OCI-LY7 (cell line): ENCODE data around the gene SERPINA12. TPM values are rescaled to one million over a fixed set of nuclear protein-coding genes. Genes with fewer than 3 reads are reported as not detected.

ENCODE experiments used
- BruUV-seq: library from RNA; stranded (reverse); fragments of 400-500 nt; replicated peaks from 2 replicates; lab custom pipeline; 2021; lab: Mats Ljungman, UMichigan
- CTCF ChIA-PET: fragments of 300-600 bp; sonication (Branson Sonifier 250); formaldehyde crosslinking; loops from one replicate; lab custom pipeline; 2022; ENCODE audit warnings: antibody characterized with exemption; ENCODE audit not compliant: unreplicated experiment; lab: Charles Lee
- POLR2A ChIA-PET: fragments of 300-600 bp; sonication (Branson Sonifier 250); formaldehyde crosslinking; loops from one replicate; lab custom pipeline; 2022; ENCODE audit warnings: antibody characterized with exemption; lab: Charles Lee
- DNase-seq: peaks from one replicate; pipeline ENCODE4 v3.0.0-alpha.2; 2015; ENCODE audit warnings: low spot score
- H2AFZ ChIP-seq: fragments of 200-600 bp; sonication (generic), shearing (Covaris generic); 2 replicates; pipeline ENCODE4 v1.6.1; 2014; ENCODE audit warnings: mild to moderate bottlenecking, antibody characterized with exemption, low read length, moderate library complexity
- H3K27ac ChIP-seq: fragments of 200-600 bp; sonication (generic); 2 replicates; pipeline ENCODE4 v1.5.1; 2014; ENCODE audit warnings: mixed run types, low read depth, mild to moderate bottlenecking, moderate library complexity, low read length, inconsistent platforms; ENCODE audit not compliant: poor library complexity, severe bottlenecking
- H3K36me3 ChIP-seq: fragments of 200-600 bp; sonication (generic); 2 replicates; pipeline ENCODE4 v1.6.1; 2014; ENCODE audit warnings: mild to moderate bottlenecking, antibody characterized with exemption, low read length, moderate library complexity, mixed read lengths; ENCODE audit not compliant: insufficient read depth
- H3K4me1 ChIP-seq: fragments of 200-600 bp; sonication (generic); 2 replicates; pipeline ENCODE4 v1.5.1; 2014; ENCODE audit warnings: mild to moderate bottlenecking, low read length; ENCODE audit not compliant: insufficient read depth, poor library complexity, severe bottlenecking
- H3K4me2 ChIP-seq: fragments of 200-600 bp; sonication (generic); 2 replicates; pipeline ENCODE4 v1.6.1; 2014; ENCODE audit warnings: mild to moderate bottlenecking, low read length
- H3K4me3 ChIP-seq: fragments of 200-600 bp; sonication (generic); 2 replicates; pipeline ENCODE4 v1.5.1; 2014; ENCODE audit warnings: mild to moderate bottlenecking, low read depth, low read length; ENCODE audit not compliant: poor library complexity, severe bottlenecking
- H3K79me2 ChIP-seq: fragments of 200-600 bp; sonication (generic); 2 replicates; pipeline ENCODE4 v1.6.1; 2016; ENCODE audit warnings: low read depth, mild to moderate bottlenecking, low read length, moderate library complexity, mixed read lengths; ENCODE audit not compliant: insufficient read depth
- H3K9me2 ChIP-seq: fragments of 200-600 bp; sonication (generic); 2 replicates; pipeline ENCODE4 v1.6.1; 2016; ENCODE audit warnings: mild to moderate bottlenecking, low read length, mixed read lengths; ENCODE audit not compliant: insufficient read depth
- H3K9me3 ChIP-seq: fragments of 200-600 bp; sonication (generic); 2 replicates; pipeline ENCODE4 v1.6.1; 2014; ENCODE audit warnings: mild to moderate bottlenecking, mixed run types, low read length, mixed read lengths
- H4K20me1 ChIP-seq: fragments of 200-600 bp; sonication (generic); 2 replicates; pipeline ENCODE4 v1.6.1; 2014; ENCODE audit warnings: mild to moderate bottlenecking, antibody characterized with exemption, low read length, moderate library complexity, mixed read lengths; ENCODE audit not compliant: insufficient read depth
- CTCF ChIP-seq: fragments of 200-600 bp; sonication (generic); conservative IDR thresholded peaks from 2 replicates; pipeline ENCODE4 v1.5.1; 2014; ENCODE audit warnings: mild to moderate bottlenecking, antibody characterized with exemption, low read length, moderate library complexity, mixed read lengths
- EZH2phosphoT487 ChIP-seq: fragments of 200-600 bp; sonication (generic); IDR thresholded peaks from 2 replicates; pipeline ENCODE4 v1.6.1; 2018; ENCODE audit warnings: low read depth, borderline replicate concordance, mild to moderate bottlenecking, mixed run types, antibody characterized with exemption, low read length, moderate library complexity, mixed read lengths
- intact Hi-C: fragments of 100-400 bp; cut with micrococcal nuclease; formaldehyde crosslinking; loops from one replicate; pipeline ENCODE4 v1.10.0; 2022; ENCODE audit not compliant: unreplicated experiment
- total RNA-seq, 2 experiments: library from RNA; depleted of rRNA in 1 of 2; stranded (reverse); fragments of >200 nt in 1 of 2; shearing (Covaris generic) in 1 of 2; gene quantifications; 2 replicates each; pipeline ENCODE4 v1.2.3, GENCODE V29; 2014 to 2022

SERPINA12 gene
- total RNA-seq, 2 experiments from 2014 or later = not detected

- intact Hi-C loops = no loop called here
- Histone ChIP-seq H3K4me3 (no peak overlapping the region), H3K79me2 (no peaks in the 10 kb centered on the region), H3K4me1 (no peaks in the 10 kb centered on the region), H3K9me2 (no peaks in the 10 kb centered on the region), H4K20me1 (no peaks in the 10 kb centered on the region), H3K27ac (no peak overlapping the region), H3K9me3 (no peaks in the 10 kb centered on the region), H2AFZ (no peak overlapping the region), H3K4me2 (no peak overlapping the region), H3K36me3 (no peaks in the 10 kb centered on the region)
- ChIA-PET CTCF (no interaction called here), POLR2A (no interaction called here)
- BruUV-seq = no TSS peak
- no peak for DNase-seq
- TF ChIP-seq EZH2phosphoT487 (no peak), CTCF (no peak)
Observed at GRCh38 chr14:94521375-94522114, 12.3 kb upstream of the SERPINA12 start.

- H4K20me1 ChIP-seq = no peaks in the 10 kb centered on the region
- DNase-seq = no peak
- intact Hi-C loops = no loop called here
- H3K9me3 ChIP-seq = no peaks in the 10 kb centered on the region
- H3K79me2 ChIP-seq = no peaks in the 10 kb centered on the region
- H3K9me2 ChIP-seq = no peaks in the 10 kb centered on the region
- no peak overlapping the region for H2AFZ ChIP-seq
- TF ChIP-seq EZH2phosphoT487 (no peak), CTCF (no peak)
- no peak overlapping the region for H3K27ac ChIP-seq
- CTCF ChIA-PET = no interaction called here
- POLR2A ChIA-PET = no interaction called here
- H3K4me1 ChIP-seq = no peaks in the 10 kb centered on the region
- H3K4me3 ChIP-seq = no peak overlapping the region
- no peak overlapping the region for H3K4me2 ChIP-seq
- no peaks in the 10 kb centered on the region for H3K36me3 ChIP-seq
- no TSS peak for BruUV-seq
Observed at GRCh38 chr14:94517641-94518257, 8.5 kb upstream of the SERPINA12 start.

GRCh38 chr14:94517248-94517640 lies 8.0 kb upstream of the SERPINA12 start:
- Histone ChIP-seq H3K9me3 (no peaks in the 10 kb centered on the region), H4K20me1 (no peaks in the 10 kb centered on the region), H3K4me1 (no peaks in the 10 kb centered on the region), H2AFZ (no peak overlapping the region), H3K36me3 (no peaks in the 10 kb centered on the region), H3K4me2 (no peak overlapping the region), H3K9me2 (no peaks in the 10 kb centered on the region), H3K4me3 (no peak overlapping the region), H3K79me2 (no peaks in the 10 kb centered on the region), H3K27ac (no peak overlapping the region)
- intact Hi-C loops = no loop called here
- POLR2A ChIA-PET = no interaction called here
- TF ChIP-seq EZH2phosphoT487 (no peak), CTCF (no peak)
- no peak for DNase-seq
- CTCF ChIA-PET = no interaction called here
- no TSS peak for BruUV-seq
